ENCODE data around the gene CPS1.

CPS1 gene

GRCh38 chr2:210556329-210556980, at the start of gene CPS1:
Gene CPS1, plus strand, starts transcription at chr2:210556599. Its CDS starts 135 bp downstream, at chr2:210556734.
- Histone ChIP-seq H3K27ac (ENCODE audit: low read length) (no peak within 1 kb of the TSS), H3K27me3 (ENCODE audit: low read depth, low read length) (no peaks in the 10 kb centered on the region), H3K4me1 (ENCODE audit: control insufficient read depth in 1 of 2, insufficient read depth in 2 of 2, low read length in 2 of 2) (no peaks in the 10 kb centered on the region), H3K4me3 (ENCODE audit: low read depth in 1 of 2, low read length in 2 of 2) (no peak within 1 kb of the TSS), H3K9me3 (ENCODE audit: control insufficient read depth in 1 of 2, low read length in 2 of 2) (no peaks in the 10 kb centered on the region), H3K36me3 (ENCODE audit: control insufficient read depth in 1 of 2, insufficient read depth in 2 of 2, low read length in 2 of 2) (no peaks in the 10 kb centered on the region)

- H3K9me3 ChIP-seq (ENCODE audit: control insufficient read depth in 1 of 2, low read length in 2 of 2): peaks cover 0 to 2% of the 10 kb centered on the region in 2 donors
- no peak overlapping the region for H3K27ac ChIP-seq (ENCODE audit: low read length)
- H3K27me3 ChIP-seq (ENCODE audit: low read depth, low read length): no peaks in the 10 kb centered on the region
- no peak overlapping the region for H3K4me3 ChIP-seq (ENCODE audit: low read depth in 1 of 2, low read length in 2 of 2)
- no peaks in the 10 kb centered on the region for H3K4me1 ChIP-seq (ENCODE audit: control insufficient read depth in 1 of 2, insufficient read depth in 2 of 2, low read length in 2 of 2)
- H3K36me3 ChIP-seq (ENCODE audit: control insufficient read depth in 1 of 2, insufficient read depth in 2 of 2, low read length in 2 of 2): no peaks in the 10 kb centered on the region
Observed at GRCh38 chr2:210515911-210516310, 40.5 kb upstream of the CPS1 start.

GRCh38 chr2:210517264-210517663, 39.1 kb upstream of the CPS1 start:
- no peaks in the 10 kb centered on the region for H3K36me3 ChIP-seq (ENCODE audit: control insufficient read depth in 1 of 2, insufficient read depth in 2 of 2, low read length in 2 of 2)
- H3K4me3 ChIP-seq (ENCODE audit: low read depth in 1 of 2, low read length in 2 of 2): no peak overlapping the region

GRCh38 chr2:210519594-210519993, 36.8 kb upstream of the CPS1 start:
- Histone ChIP-seq H3K27ac (ENCODE audit: low read length) (no peak overlapping the region), H3K27me3 (ENCODE audit: low read depth, low read length) (no peaks in the 10 kb centered on the region), H3K9me3 (ENCODE audit: control insufficient read depth in 1 of 2, low read length in 2 of 2) (no peaks in the 10 kb centered on the region), H3K4me1 (ENCODE audit: control insufficient read depth in 1 of 2, insufficient read depth in 2 of 2, low read length in 2 of 2) (no peaks in the 10 kb centered on the region), H3K36me3 (ENCODE audit: control insufficient read depth in 1 of 2, insufficient read depth in 2 of 2, low read length in 2 of 2) (no peaks in the 10 kb centered on the region), H3K4me3 (ENCODE audit: low read depth in 1 of 2, low read length in 2 of 2) (no peak overlapping the region)

More at GRCh38 chr2:210517264-210517663, 39.1 kb upstream of the CPS1 start:
- Histone ChIP-seq H3K27ac (ENCODE audit: low read length) (no peak overlapping the region), H3K27me3 (ENCODE audit: low read depth, low read length) (no peaks in the 10 kb centered on the region), H3K9me3 (ENCODE audit: control insufficient read depth in 1 of 2, low read length in 2 of 2) (peaks cover 0 to 2% of the 10 kb centered on the region in 2 donors), H3K4me1 (ENCODE audit: control insufficient read depth in 1 of 2, insufficient read depth in 2 of 2, low read length in 2 of 2) (no peaks in the 10 kb centered on the region)

GRCh38 chr2:210522399-210522798, 34.0 kb upstream of the CPS1 start:
- no peak overlapping the region for H3K27ac ChIP-seq (ENCODE audit: low read length)
- H3K4me3 ChIP-seq (ENCODE audit: low read depth in 1 of 2, low read length in 2 of 2): no peak overlapping the region
- no peaks in the 10 kb centered on the region for H3K4me1 ChIP-seq (ENCODE audit: control insufficient read depth in 1 of 2, insufficient read depth in 2 of 2, low read length in 2 of 2)
- no peaks in the 10 kb centered on the region for H3K9me3 ChIP-seq (ENCODE audit: control insufficient read depth in 1 of 2, low read length in 2 of 2)
- H3K27me3 ChIP-seq (ENCODE audit: low read depth, low read length): no peaks in the 10 kb centered on the region
- H3K36me3 ChIP-seq (ENCODE audit: control insufficient read depth in 1 of 2, insufficient read depth in 2 of 2, low read length in 2 of 2): no peaks in the 10 kb centered on the region

DNA sequence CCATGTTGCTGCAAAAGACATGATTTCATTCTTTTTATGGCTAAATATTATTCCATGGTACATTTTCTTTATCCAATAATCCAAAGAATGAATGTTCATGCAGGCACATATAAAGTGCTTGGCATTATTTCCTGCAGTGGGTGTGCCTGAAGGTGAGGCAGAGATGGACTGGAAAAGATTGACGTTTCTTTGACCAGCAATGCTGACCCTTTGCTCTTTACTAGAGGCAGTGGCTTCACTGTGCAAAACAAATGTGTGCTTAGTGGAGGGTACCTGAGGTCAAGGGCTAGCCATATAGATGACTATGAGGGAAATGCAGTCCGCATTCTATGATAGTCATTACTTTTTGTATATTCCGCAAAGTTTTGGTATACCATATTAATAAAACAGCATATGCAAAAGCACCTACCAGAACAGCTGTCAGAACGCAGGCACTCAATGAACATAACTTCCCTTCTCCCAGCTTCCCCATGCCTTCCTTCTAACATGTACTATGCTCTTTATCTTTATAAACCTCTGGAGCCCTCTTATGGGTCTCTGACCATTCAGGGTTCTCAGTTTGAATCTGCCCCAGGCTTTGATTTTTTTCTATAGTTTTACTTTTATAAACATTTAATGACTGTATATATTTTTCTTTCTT, 32.6 kb upstream of the CPS1 start:
- no peaks in the 10 kb centered on the region for H3K36me3 ChIP-seq (ENCODE audit: control insufficient read depth in 1 of 2, insufficient read depth in 2 of 2, low read length in 2 of 2)
- no peaks in the 10 kb centered on the region for H3K4me1 ChIP-seq (ENCODE audit: control insufficient read depth in 1 of 2, insufficient read depth in 2 of 2, low read length in 2 of 2)

GRCh38 chr2:210524533-210524932, 31.9 kb upstream of the CPS1 start:
- H3K36me3 ChIP-seq (ENCODE audit: control insufficient read depth in 1 of 2, insufficient read depth in 2 of 2, low read length in 2 of 2): no peaks in the 10 kb centered on the region
- no peaks in the 10 kb centered on the region for H3K27me3 ChIP-seq (ENCODE audit: low read depth, low read length)
- no peaks in the 10 kb centered on the region for H3K9me3 ChIP-seq (ENCODE audit: control insufficient read depth in 1 of 2, low read length in 2 of 2)
- no peak overlapping the region for H3K27ac ChIP-seq (ENCODE audit: low read length)
- H3K4me1 ChIP-seq (ENCODE audit: control insufficient read depth in 1 of 2, insufficient read depth in 2 of 2, low read length in 2 of 2): no peaks in the 10 kb centered on the region
- H3K4me3 ChIP-seq (ENCODE audit: low read depth in 1 of 2, low read length in 2 of 2): no peak overlapping the region

More for the DNA sequence above, 32.6 kb upstream of the CPS1 start:
- H3K4me3 ChIP-seq (ENCODE audit: low read depth in 1 of 2, low read length in 2 of 2): no peak overlapping the region
- H3K9me3 ChIP-seq (ENCODE audit: control insufficient read depth in 1 of 2, low read length in 2 of 2): no peaks in the 10 kb centered on the region
- no peaks in the 10 kb centered on the region for H3K27me3 ChIP-seq (ENCODE audit: low read depth, low read length)
- no peak overlapping the region for H3K27ac ChIP-seq (ENCODE audit: low read length)

GRCh38 chr2:210527286-210527685, 29.1 kb upstream of the CPS1 start:
- Histone ChIP-seq H3K9me3 (ENCODE audit: control insufficient read depth in 1 of 2, low read length in 2 of 2) (no peaks in the 10 kb centered on the region), H3K27me3 (ENCODE audit: low read depth, low read length) (no peaks in the 10 kb centered on the region), H3K4me3 (ENCODE audit: low read depth in 1 of 2, low read length in 2 of 2) (no peak overlapping the region), H3K4me1 (ENCODE audit: control insufficient read depth in 1 of 2, insufficient read depth in 2 of 2, low read length in 2 of 2) (no peaks in the 10 kb centered on the region), H3K36me3 (ENCODE audit: control insufficient read depth in 1 of 2, insufficient read depth in 2 of 2, low read length in 2 of 2) (no peaks in the 10 kb centered on the region), H3K27ac (ENCODE audit: low read length) (no peak overlapping the region)

DNA sequence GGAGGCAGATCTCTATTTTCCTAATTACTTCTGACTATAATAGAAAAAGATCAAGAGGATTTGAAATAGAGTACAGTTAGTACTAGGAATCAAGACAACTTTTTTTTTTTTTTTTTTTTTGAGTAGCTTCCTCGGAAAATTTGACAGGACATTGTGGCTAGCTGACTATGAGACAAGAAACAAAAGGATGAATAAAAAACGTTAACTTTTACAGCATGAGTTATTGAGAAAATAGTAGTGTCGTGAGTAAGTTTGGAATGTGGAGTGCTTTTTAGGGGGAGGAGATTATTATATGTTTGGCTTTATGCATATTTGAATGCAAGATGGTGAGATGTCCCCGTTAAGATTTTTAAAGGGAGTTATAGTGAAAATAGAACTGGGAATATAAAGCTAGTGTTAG, 27.7 kb upstream of the CPS1 start:
- no peak overlapping the region for H3K4me3 ChIP-seq (ENCODE audit: low read depth in 1 of 2, low read length in 2 of 2)
- no peaks in the 10 kb centered on the region for H3K4me1 ChIP-seq (ENCODE audit: control insufficient read depth in 1 of 2, insufficient read depth in 2 of 2, low read length in 2 of 2)
- H3K27ac ChIP-seq (ENCODE audit: low read length): no peak overlapping the region
- no peaks in the 10 kb centered on the region for H3K27me3 ChIP-seq (ENCODE audit: low read depth, low read length)
- no peaks in the 10 kb centered on the region for H3K36me3 ChIP-seq (ENCODE audit: control insufficient read depth in 1 of 2, insufficient read depth in 2 of 2, low read length in 2 of 2)
- H3K9me3 ChIP-seq (ENCODE audit: control insufficient read depth in 1 of 2, low read length in 2 of 2): no peaks in the 10 kb centered on the region

GRCh38 chr2:210531050-210531449, 25.3 kb upstream of the CPS1 start:
- H3K4me1 ChIP-seq (ENCODE audit: control insufficient read depth in 1 of 2, insufficient read depth in 2 of 2, low read length in 2 of 2): no peaks in the 10 kb centered on the region
- H3K27me3 ChIP-seq (ENCODE audit: low read depth, low read length): no peaks in the 10 kb centered on the region
- H3K9me3 ChIP-seq (ENCODE audit: control insufficient read depth in 1 of 2, low read length in 2 of 2): no peaks in the 10 kb centered on the region
- no peak overlapping the region for H3K4me3 ChIP-seq (ENCODE audit: low read depth in 1 of 2, low read length in 2 of 2)
- H3K27ac ChIP-seq (ENCODE audit: low read length): no peak overlapping the region
- H3K36me3 ChIP-seq (ENCODE audit: control insufficient read depth in 1 of 2, insufficient read depth in 2 of 2, low read length in 2 of 2): no peaks in the 10 kb centered on the region

- Histone ChIP-seq H3K4me3 (ENCODE audit: low read depth in 1 of 2, low read length in 2 of 2) (no peak overlapping the region), H3K9me3 (ENCODE audit: control insufficient read depth in 1 of 2, low read length in 2 of 2) (no peaks in the 10 kb centered on the region), H3K27ac (ENCODE audit: low read length) (no peak overlapping the region), H3K27me3 (ENCODE audit: low read depth, low read length) (no peaks in the 10 kb centered on the region), H3K36me3 (ENCODE audit: control insufficient read depth in 1 of 2, insufficient read depth in 2 of 2, low read length in 2 of 2) (no peaks in the 10 kb centered on the region), H3K4me1 (ENCODE audit: control insufficient read depth in 1 of 2, insufficient read depth in 2 of 2, low read length in 2 of 2) (no peaks in the 10 kb centered on the region)
Observed at GRCh38 chr2:210531482-210531881, 24.9 kb upstream of the CPS1 start.

DNA sequence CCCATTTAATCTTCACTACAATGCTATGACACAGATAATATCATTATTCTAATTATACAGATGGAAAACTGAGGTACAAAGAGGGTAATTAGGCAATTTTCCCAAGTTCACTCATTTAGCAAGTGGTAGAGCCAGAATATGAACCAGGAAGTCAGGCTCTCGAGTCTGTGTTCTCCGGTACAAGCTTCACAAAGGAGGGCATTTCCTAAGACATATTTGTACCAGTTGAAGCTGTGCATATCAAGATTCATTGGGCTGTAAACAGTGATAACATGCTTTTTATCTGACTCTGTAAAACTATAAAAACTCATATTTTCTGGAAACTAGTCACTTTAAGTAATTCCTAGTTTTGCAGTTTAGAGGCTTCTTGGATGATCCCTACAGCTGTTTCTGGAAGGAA, 23.0 kb upstream of the CPS1 start:
- H3K9me3 ChIP-seq (ENCODE audit: control insufficient read depth in 1 of 2, low read length in 2 of 2): no peaks in the 10 kb centered on the region
- H3K4me3 ChIP-seq (ENCODE audit: low read depth in 1 of 2, low read length in 2 of 2): no peak overlapping the region
- no peaks in the 10 kb centered on the region for H3K4me1 ChIP-seq (ENCODE audit: control insufficient read depth in 1 of 2, insufficient read depth in 2 of 2, low read length in 2 of 2)
- no peak overlapping the region for H3K27ac ChIP-seq (ENCODE audit: low read length)
- H3K27me3 ChIP-seq (ENCODE audit: low read depth, low read length): no peaks in the 10 kb centered on the region
- no peaks in the 10 kb centered on the region for H3K36me3 ChIP-seq (ENCODE audit: control insufficient read depth in 1 of 2, insufficient read depth in 2 of 2, low read length in 2 of 2)

Data from muscle layer of duodenum (tissue), 2 donors.